GM18517 (cell line): Measurements from ENCODE around the gene HCST.
A peak's percentile ranks its signal among the peaks of the same experiment; 100 is the strongest.
"Not testable (repeated sequence)": the region's sequence is repeated elsewhere in the genome, so short reads cannot be mapped to it uniquely, and the experiment has no call there.

ENCODE experiments used
- ATAC-seq: cut with Tn5 transposase; IDR thresholded peaks from one replicate; pipeline ENCODE4 v1.9.1; 2021; ENCODE audit warnings: mild to moderate bottlenecking, moderate library complexity; ENCODE audit not compliant: unreplicated experiment

The HCST gene, protein sequence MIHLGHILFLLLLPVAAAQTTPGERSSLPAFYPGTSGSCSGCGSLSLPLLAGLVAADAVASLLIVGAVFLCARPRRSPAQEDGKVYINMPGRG

DNA sequence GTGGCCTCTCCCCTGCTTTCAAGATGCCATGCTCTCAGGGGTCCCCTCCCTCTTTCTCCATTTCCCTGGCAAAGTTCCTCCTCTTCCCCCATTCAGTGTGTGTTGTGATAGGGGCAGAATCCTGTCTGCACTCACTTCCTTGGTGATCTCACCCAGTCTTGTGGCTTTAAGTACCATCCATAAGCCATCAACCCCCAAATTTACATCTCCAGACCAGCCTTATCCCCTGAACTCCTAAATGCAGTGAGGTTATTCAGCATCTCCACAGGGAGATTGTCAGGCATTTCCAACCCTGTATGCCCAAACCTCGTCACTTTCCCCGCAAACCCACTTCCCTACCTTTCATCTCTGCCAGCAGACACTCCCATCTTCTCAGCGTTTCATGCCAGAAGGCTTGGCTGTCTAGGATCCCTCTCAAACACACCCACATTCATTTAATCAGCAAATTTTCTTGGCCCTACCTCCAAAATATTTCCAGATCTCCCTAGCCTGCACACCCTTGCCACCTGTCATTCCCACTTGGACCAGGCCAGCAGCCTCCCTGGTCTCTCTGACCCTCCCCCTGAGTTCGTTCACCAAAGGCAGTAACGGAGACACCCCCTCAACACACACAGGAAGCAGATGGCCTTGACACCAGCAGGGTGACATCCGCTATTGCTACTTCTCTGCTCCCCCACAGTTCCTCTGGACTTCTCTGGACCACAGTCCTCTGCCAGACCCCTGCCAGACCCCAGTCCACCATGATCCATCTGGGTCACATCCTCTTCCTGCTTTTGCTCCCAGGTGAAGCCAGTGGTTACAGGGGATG is at the start of gene HCST:
TSS of gene HCST (plus strand) at position 676 of the 808 bp plus-strand sequence. CDS start at position 741, 65 bp downstream.
- ATAC-seq: no peak

DNA sequence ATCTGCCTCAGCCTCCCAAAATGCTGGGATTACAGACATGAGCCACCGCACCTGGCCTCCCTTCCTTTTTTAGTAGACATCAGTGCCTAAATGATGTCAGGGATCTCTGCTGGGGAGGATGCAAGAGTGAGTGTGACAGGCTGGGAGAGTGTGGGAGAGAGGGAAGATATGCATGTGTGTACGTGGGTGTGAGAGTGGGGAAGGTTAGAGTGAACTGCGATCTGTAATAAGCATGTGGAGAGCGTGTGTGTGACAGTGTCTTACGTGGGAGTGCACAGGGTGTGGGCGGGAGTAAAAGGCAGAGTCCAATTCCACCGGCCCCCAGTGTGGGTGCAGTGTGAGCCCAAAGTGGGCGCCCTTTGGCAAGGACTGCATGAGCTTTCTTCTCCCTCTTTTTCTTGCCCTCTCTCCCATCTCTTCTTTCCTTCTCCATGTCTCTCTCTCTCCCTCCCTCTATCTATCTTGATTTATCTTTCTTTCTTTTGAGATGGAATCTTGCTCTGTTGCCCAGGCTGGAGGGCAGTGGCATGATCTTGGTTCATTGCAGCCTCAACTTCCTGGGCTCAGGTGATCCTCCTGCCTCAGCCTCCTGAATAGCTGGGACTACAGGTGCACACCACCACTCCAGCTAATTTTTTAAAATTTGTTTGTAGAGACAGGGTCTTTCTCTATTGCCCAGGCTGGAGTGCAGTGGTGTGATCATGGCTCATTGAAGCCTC is 49.1 kb upstream of the HCST start:
- ATAC-seq: no peak

DNA sequence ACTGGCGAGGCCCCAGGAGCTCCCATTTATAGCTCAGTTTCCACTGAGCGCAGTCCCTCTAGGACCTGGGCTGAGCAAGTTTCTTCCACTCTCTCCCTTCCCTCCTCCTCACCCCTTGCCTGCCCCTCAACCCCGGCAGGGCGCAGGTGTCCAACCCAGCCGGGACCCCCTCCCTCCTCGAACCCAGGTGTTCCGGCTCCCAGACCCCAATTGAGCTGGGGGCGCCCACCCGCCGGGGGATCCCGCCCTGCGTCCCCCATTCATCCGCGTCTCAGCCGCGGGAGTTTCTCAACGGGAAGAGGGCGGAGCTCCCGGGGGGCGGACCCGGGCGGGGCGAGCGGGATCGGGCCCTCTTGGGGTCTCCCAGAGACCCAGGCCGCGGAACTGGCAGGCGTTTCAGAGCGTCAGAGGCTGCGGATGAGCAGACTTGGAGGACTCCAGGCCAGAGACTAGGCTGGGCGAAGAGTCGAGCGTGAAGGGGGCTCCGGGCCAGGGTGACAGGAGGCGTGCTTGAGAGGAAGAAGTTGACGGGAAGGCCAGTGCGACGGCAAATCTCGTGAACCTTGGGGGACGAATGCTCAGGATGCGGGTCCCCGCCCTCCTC is 45.7 kb upstream of the HCST start, which contains the start of gene KIRREL2:
TSS of gene KIRREL2 (plus strand) at position 366 of the 604 bp plus-strand sequence. CDS start at position 575, 209 bp downstream.
- ATAC-seq: no peak

DNA sequence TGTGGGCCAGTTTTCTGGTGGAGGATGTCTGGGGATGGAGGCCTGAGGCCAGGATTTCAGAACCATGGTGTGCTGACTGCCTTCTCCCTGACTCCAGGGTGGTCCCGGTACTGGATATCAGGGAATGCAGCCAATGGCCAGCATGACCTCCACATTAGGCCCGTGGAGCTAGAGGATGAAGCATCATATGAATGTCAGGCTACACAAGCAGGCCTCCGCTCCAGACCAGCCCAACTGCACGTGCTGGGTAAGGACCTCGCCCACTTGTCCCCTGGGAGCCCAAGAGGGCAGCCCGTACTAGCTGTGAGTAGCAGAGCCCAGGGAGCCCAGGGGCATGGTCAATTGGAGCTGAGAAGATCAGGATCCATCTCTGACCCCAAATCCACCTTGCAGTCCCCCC is 44.0 kb upstream of the HCST start:
- no peak for ATAC-seq

DNA sequence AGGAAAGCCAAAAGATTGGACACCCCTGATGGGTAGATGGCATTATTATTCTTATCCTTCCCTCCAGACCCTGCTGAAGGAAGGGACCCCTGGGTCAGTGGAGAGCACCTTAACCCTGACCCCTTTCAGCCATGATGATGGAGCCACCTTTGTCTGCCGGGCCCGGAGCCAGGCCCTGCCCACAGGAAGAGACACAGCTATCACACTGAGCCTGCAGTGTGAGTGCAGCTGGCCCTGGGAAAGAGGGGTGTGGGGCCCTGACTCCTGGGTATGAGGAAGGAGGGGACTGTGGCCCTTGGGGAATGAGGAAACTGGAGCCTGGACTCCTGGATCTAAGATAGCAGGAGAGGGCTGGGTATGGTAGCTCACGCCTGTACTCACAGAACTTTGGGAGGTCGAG is 42.9 kb upstream of the HCST start:
- ATAC-seq: no peak

DNA sequence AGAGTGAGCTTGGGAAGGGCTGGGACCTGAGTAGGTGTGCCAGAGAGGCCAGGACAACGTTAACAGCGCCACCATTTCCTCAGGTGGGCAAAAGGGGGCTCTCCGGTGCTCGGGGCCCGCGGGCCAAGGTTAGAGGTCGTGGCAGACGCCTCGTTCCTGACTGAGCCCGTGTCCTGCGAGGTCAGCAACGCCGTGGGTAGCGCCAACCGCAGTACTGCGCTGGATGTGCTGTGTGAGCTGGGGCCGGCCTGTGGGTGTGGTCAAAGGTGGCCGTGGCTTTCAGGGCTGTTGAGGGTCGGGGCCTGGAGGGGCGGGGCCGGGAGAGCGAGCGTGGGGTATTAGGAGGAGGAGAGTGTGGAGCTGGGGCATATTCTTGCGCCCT is 41.9 kb upstream of the HCST start:
- no peak for ATAC-seq

DNA sequence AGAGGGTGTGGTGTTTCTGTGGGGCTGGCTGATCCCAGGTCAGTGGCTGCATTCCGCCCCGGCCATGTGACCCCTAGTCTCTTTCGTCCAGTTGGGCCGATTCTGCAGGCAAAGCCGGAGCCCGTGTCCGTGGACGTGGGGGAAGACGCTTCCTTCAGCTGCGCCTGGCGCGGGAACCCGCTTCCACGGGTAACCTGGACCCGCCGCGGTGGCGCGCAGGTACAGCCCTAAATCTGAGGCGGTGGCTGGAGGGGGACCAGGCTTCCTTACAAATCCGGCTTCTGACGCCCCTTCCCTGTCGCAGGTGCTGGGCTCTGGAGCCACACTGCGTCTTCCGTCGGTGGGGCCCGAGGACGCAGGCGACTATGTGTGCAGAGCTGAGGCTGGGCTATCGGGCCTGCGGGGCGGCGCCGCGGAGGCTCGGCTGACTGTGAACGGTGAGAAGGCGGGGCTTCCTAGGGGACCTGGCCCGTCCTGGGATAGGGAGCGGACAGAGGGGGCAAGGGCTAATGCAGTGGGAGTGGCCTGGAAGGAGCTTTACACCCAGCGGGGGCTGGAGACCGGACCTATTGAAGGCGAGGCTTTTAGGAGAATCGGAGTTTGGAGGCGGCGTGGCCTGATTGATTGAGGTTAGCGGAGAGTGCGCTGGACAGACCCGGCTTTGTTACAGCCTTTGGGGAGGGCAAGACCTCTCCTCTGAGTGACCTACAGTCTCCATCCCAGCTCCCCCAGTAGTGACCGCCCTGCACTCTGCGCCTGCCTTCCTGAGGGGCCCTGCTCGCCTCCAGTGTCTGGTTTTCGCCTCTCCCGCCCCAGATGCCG is 41.3 kb upstream of the HCST start:
- ATAC-seq: no peak

DNA sequence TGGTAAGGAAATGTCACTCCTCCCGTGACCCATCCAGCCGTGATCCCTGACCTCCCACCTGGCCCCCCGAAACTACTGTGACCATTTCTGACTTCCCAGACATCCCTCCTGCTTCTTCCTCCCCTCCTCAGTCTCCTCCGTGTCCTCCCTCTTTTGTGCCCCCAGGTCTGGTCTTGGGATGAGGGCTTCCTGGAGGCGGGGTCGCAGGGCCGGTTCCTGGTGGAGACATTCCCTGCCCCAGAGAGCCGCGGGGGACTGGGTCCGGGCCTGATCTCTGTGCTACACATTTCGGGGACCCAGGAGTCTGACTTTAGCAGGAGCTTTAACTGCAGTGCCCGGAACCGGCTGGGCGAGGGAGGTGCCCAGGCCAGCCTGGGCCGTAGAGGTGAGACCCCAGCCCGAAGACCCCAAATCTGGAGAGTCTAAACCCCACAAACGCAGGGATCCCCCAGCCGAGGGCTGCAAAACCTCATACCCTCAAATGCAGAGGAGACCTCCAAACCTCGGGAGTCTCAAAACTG is 40.6 kb upstream of the HCST start:
- ATAC-seq: no peak

DNA sequence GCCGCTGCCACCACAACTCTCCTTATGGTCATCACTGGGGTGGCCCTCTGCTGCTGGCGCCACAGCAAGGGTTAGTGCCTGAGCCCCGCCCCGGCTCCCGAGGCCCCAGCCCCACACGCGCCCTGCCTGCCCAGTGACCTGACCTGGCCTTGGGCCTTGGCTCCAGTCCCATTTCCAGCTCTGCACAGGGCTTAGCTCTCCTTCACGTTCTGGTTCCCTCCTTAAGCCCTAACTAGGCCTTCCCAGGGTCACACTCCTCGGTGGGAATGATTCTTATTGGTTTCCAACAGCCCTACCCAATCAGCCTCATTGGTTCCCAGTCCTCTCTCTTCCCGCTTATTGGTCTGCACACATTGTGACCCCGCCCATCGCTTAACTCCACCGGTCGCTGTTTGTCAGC is 39.8 kb upstream of the HCST start:
- no peak for ATAC-seq

DNA sequence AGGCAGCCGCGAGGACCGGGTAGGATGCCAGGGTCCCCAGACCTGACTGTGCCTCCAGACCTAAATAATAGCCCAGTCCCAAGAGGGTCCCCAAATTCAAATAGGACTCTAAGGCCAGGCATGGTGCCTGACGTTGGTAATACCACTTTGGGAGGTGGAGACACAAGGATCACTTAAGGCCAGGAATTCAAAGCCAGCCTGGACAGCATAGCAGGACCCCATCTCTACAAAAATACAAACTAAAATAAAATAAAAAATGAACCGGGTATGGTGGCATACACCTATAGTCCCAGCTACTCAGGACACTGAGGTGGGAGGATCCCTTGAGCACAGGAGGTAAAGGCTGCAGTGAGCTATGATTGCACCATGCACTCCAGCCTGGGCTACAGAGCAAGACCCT is 39.3 kb upstream of the HCST start:
- ATAC-seq: no peak

DNA sequence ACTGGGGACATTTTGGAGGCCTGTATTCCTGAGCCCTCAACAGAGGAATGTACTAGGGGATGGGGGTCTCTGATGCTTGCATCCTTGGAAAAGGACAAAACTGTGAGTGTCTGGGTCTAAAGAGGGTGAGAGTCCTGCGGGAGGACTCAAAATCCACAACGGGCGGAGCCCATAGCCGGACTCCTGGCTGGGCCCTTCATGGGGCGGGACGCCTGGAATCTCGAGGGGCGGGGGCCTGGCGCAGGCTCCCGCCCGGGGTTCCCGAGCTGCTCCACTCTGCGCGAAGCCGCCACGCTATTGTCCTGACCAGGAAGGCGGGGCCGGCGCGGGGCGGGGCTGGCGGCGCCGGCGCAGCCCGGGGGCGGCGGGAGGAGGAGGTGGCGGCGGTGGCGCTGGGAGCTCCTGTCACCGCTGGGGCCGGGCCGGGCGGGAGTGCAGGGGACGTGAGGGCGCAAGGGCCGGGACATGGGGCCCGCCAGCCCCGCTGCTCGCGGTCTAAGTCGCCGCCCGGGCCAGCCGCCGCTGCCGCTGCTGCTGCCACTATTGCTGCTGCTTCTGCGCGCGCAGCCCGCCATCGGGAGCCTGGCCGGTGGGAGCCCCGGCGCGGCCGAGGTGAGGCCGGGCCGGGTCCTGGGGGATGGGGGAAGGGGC is 34.0 kb upstream of the HCST start, which contains the start of gene APLP1:
TSS of gene APLP1 (plus strand) at position 403 of the 651 bp plus-strand sequence. CDS start at position 466, 63 bp downstream.
- ATAC-seq: no peak

DNA sequence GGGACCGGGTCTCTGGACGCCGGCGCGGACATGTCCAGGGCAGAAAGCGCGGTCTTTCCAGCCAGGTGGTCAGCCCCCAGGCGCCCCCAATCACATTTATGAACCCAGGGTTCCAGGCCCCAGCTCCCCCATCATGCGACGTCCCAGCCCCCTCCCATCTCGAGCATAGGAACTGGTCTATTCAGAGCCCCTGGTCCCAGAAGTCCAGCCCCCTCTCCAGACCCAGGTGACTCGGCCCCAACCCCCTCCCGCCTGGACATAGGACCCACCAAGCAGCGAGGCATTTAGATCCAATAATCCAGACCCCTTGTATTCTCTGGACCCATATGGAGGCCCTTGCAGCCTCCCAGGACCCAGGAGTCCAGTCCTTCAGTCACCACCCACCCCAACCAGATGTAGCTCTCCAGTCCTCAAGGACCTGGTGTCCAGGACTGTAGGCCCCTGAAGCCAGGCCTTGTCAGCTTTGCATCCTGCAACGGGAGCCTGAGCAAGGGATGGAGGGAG is 33.5 kb upstream of the HCST start:
- ATAC-seq: no peak

DNA sequence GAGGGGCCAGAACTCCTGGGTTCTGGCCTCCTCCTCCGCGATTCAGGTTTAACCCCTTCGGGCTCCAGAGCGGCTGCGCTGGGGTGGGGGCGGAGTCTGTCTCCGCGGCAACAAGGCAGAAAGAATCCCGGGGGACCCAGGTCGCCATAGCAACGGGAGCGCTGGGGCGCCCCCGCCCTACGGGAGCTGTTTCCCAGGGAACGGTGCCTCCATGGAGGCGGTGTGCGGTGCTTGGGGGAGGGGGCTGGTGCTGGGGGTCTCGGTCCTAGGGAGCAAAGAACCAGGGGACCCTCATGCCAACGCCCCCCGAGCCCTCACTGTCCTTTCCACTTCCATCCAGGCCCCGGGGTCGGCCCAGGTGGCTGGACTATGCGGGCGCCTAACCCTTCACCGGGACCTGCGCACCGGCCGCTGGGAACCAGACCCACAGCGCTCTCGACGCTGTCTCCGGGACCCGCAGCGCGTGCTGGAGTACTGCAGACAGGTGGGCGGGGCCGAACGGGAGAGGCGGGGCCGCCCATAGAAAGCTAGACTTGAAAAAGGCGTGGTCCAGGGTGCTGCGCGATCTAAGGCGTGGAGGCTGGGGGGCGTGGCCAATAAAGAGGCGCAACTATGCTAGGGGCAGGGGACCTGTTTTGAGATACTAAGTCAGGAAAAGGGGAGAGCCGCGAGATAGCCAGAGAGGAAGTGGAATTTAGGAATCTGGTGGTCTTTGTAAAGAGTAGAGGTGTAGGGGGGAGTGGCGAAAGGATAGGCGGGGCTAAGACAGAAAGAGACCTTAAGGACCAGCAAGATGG is 32.8 kb upstream of the HCST start:
- peak; percentile 63 for ATAC-seq

DNA sequence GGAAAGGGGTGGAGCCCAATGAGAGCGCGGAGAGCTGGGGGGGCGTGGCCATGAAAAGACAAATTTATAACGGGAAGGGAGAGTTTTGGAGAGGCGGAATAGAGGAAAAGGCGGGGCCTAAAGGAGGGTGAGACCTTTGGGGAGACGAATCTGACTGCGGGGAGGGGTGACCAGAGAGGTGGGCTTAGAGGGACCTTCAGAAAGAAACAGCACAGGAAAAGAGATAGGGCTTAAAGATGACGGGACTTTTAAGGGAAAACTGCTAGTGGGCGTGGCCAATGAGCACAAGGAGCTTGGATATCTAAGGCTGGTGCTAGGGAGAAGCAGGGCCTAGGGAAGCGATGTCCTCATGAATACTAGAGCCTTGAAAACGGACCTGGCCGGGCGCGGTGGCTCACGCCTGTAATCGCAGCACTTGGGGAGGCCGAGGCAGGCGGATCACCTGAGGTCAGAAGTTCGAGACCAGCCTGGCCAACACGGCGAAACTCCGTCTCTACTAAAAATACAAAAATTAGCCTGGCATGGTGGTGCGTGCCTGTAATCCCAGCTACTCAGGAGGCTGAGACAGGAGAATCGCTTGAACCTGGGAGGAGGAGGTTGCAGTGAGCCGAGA is 32.1 kb upstream of the HCST start:
- ATAC-seq: not testable (repeated sequence)

DNA sequence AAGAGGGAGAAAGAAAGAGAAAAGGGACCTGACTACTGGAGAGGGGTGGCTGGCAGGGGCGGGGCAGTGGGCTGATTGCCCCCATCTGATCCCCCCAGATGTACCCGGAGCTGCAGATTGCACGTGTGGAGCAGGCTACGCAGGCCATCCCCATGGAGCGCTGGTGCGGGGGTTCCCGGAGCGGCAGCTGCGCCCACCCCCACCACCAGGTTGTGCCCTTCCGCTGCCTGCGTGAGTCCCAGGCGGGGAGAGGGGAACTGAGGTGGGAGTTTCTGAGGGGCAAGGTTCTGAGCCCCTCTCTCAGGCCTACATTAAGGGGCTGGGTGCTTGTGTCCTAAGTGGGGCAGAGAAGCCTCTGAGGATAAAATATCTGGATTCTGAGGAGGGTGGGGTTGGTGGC is 31.5 kb upstream of the HCST start:
- ATAC-seq: no peak

DNA sequence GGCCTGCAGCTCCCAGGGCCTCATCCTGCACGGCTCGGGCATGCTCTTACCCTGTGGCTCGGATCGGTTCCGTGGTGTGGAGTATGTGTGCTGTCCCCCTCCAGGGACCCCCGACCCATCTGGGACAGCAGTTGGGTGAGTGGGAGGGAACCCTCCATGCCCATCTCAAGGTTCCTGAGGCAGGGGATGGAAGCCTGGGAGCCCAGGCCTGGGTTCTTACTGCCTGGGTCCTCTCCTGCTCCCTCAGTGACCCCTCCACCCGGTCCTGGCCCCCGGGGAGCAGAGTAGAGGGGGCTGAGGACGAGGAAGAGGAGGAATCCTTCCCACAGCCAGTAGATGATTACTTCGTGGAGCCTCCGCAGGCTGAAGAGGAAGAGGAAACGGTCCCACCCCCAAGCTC is 30.7 kb upstream of the HCST start:
- ATAC-seq: no peak

DNA sequence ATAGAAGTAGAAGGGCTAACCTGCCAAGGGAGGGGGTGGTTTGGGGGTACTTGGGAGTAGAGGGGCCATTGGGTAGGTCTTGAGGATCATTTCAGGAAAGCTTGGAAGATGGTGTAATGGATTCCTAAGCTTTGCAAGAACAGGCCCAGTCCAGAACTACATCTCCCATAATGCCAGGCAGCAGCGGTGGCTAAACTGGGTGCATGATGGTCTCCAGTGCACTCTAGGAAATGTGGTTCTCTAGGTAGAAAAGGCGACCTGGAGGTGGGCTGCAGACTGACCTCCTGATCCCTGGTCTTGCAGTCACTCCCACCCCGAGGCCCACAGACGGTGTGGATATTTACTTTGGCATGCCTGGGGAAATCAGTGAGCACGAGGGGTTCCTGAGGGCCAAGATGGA is 30.1 kb upstream of the HCST start:
- no peak for ATAC-seq

DNA sequence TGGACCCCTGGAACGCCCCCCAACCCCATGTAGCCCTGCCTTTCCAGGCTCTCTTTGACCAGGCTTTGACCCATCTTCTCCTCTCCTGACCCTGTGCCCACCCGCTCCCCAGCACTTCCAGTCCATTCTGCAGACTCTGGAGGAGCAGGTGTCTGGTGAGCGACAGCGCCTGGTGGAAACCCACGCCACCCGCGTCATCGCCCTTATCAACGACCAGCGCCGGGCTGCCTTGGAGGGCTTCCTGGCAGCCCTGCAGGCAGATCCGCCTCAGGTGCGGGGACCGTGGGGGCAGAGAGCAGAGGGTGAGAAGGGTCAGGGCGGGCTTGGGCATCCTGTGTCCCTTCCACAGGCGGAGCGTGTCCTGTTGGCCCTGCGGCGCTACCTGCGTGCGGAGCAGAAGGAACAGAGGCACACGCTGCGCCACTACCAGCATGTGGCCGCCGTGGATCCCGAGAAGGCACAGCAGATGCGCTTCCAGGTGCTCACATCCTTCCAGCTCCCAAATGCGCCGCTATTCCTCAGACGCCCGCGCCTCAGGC is 27.9 kb upstream of the HCST start:
- ATAC-seq: no peak
